Activated CD8-positive, alpha-beta memory T cell treated with anti-CD3 and anti-CD28 coated beads for 36 hours (primary cell): ENCODE data around the gene MYADM. TPM values are rescaled to one million over a fixed set of nuclear protein-coding genes. Genes with fewer than 3 reads are reported as not detected.

ENCODE experiments used
- CTCF ChIA-PET: fragments of 350-600 bp; sonication (Branson Sonifier 250); formaldehyde crosslinking; loops from one replicate; lab custom pipeline; 2021; ENCODE audit warnings: antibody characterized with exemption; lab: Charles Lee
- POLR2A ChIA-PET: fragments of 350-600 bp; sonication (Branson Sonifier 250); formaldehyde crosslinking; loops from one replicate; lab custom pipeline; 2021; ENCODE audit warnings: antibody characterized with exemption; lab: Charles Lee
- total RNA-seq, 2 experiments: library from RNA; stranded (reverse); gene quantifications; one replicate each; pipeline ENCODE4 v1.2.3, GENCODE V29; 2021

MYADM gene
- total RNA-seq, 2 experiments from 2014 or later = 44.1 to 45.2 TPM

- ChIA-PET CTCF (no interaction called here), POLR2A (interaction anchor here (0.9 kb wide), 1 partner anchor 11 kb away, joined by 4 read pairs; the partner anchor contains the start of gene MYADM)
Measured at GRCh38 chr19:53879140-53880081, 11.7 kb downstream of the MYADM start.

GRCh38 chr19:53880711-53881481, 13.2 kb downstream of the MYADM start:
- CTCF ChIA-PET = interaction anchor here (2.1 kb wide), 1 partner anchor 9 kb away, joined by 6 read pairs; no protein-coding TSS in a partner anchor

GRCh38 chr19:53881482-53882390, 14.1 kb downstream of the MYADM start, which contains the start of gene PRKCG:
PRKCG (plus strand) TSS chr19:53882197; CDS start chr19:53882495, 298 bp downstream.
- CTCF ChIA-PET = interaction anchor here (1.2 to 2.3 kb wide), 5 partner anchors 10 to 31 kb away, joined by 3 to 10 read pairs (median 3); no protein-coding TSS in a partner anchor
- POLR2A ChIA-PET = no interaction called here

More at GRCh38 chr19:53880711-53881481, 13.2 kb downstream of the MYADM start:
- POLR2A ChIA-PET = no interaction called here

- ChIA-PET CTCF (interaction anchor here (0.8 to 2.3 kb wide), 6 partner anchors 11 to 147 kb away, joined by 3 to 10 read pairs (median 3); no protein-coding TSS in a partner anchor), POLR2A (no interaction called here)
Measured at GRCh38 chr19:53882391-53883050, 14.8 kb downstream of the MYADM start.

- ChIA-PET CTCF (interaction anchor here (0.8 to 2.3 kb wide), 4 partner anchors 12 to 147 kb away, joined by 3 to 10 read pairs (median 4); no protein-coding TSS in a partner anchor), POLR2A (no interaction called here)
Measured at GRCh38 chr19:53883231-53883661, 15.6 kb downstream of the MYADM start.

- ChIA-PET CTCF (interaction anchor here (0.5 to 2.3 kb wide), 4 partner anchors 18 to 362 kb away, joined by 3 to 10 read pairs (median 4); no protein-coding TSS in a partner anchor), POLR2A (no interaction called here)
Measured at GRCh38 chr19:53883741-53884140, 16.1 kb downstream of the MYADM start.

GRCh38 chr19:53884256-53884655, 16.6 kb downstream of the MYADM start:
- ChIA-PET POLR2A (no interaction called here), CTCF (interaction anchor here (0.6 to 1.1 kb wide), 2 partner anchors 113 to 362 kb away, joined by 3 to 4 read pairs; no protein-coding TSS in a partner anchor)

GRCh38 chr19:53885036-53885435, 17.4 kb downstream of the MYADM start:
- ChIA-PET POLR2A (no interaction called here), CTCF (no interaction called here)

GRCh38 chr19:53892301-53892980, 24.8 kb downstream of the MYADM start:
- ChIA-PET CTCF (no interaction called here), POLR2A (no interaction called here)

GRCh38 chr19:53892981-53893325, 25.3 kb downstream of the MYADM start:
- CTCF ChIA-PET = no interaction called here
- POLR2A ChIA-PET = no interaction called here

GRCh38 chr19:53894707-53895106, 27.0 kb downstream of the MYADM start:
- POLR2A ChIA-PET = interaction anchor here (0.6 kb wide), 1 partner anchor 1164 kb away, joined by 3 read pairs; no protein-coding TSS in a partner anchor
- CTCF ChIA-PET = interaction anchor here (0.7 kb wide), 1 partner anchor 1140 kb away, joined by 3 read pairs; no protein-coding TSS in a partner anchor

GRCh38 chr19:53896682-53897081, 29.0 kb downstream of the MYADM start:
- ChIA-PET POLR2A (no interaction called here), CTCF (no interaction called here)

GRCh38 chr19:53897459-53897858, 29.8 kb downstream of the MYADM start:
- POLR2A ChIA-PET = no interaction called here
- CTCF ChIA-PET = no interaction called here

- ChIA-PET POLR2A (no interaction called here), CTCF (no interaction called here)
Measured at GRCh38 chr19:53898166-53898565, 30.5 kb downstream of the MYADM start.

GRCh38 chr19:53898636-53899341, 31.1 kb downstream of the MYADM start:
- POLR2A ChIA-PET = no interaction called here
- CTCF ChIA-PET = no interaction called here

GRCh38 chr19:53900191-53900860, 32.6 kb downstream of the MYADM start:
- ChIA-PET CTCF (interaction anchor here (0.6 kb wide), 1 partner anchor 157 kb away, joined by 3 read pairs; no protein-coding TSS in a partner anchor), POLR2A (no interaction called here)
